Epithelial cell of esophagus (primary cell): ENCODE measurements around the gene ZNF787.

Experiments used
- DNase-seq: peaks from one replicate; pipeline ENCODE4 v3.0.0; 2010; ENCODE audit warnings: low read depth
- H3K4me3 ChIP-seq: 2 replicates; pipeline ENCODE4 v1.5.1; 2011; ENCODE audit warnings: mild to moderate bottlenecking, low read length, control low read depth
- CTCF ChIP-seq: IDR thresholded peaks from 2 replicates; pipeline ENCODE4 v1.5.1; 2011; ENCODE audit warnings: low read depth, mild to moderate bottlenecking, low read length, control low read depth, inconsistent platforms; ENCODE audit not compliant: insufficient read depth; ENCODE audit errors: missing control alignments

The ZNF787 gene

GRCh38 chr19:56112313-56112709 lies 8.8 kb downstream of the ZNF787 start:
- no peak for TF ChIP-seq CTCF
- DNase-seq = no peak
- no peak overlapping the region for H3K4me3 ChIP-seq

GRCh38 chr19:56111601-56112312 lies 9.3 kb downstream of the ZNF787 start:
- TF ChIP-seq CTCF = no peak
- DNase-seq = no peak
- H3K4me3 ChIP-seq = no peak overlapping the region

GRCh38 chr19:56110515-56111448 lies 10.3 kb downstream of the ZNF787 start:
- TF ChIP-seq CTCF = no peak
- DNase-seq = no peak
- H3K4me3 ChIP-seq = no peak overlapping the region

- no peak overlapping the region for H3K4me3 ChIP-seq
- DNase-seq = no peak
- no peak for TF ChIP-seq CTCF
These were observed 11.9 kb downstream of the ZNF787 start for GRCh38 chr19:56109226-56109625.

GRCh38 chr19:56108447-56109195 lies 12.5 kb downstream of the ZNF787 start:
- TF ChIP-seq CTCF = no peak
- DNase-seq = peak; percentile 40
- no peak overlapping the region for H3K4me3 ChIP-seq

GRCh38 chr19:56107626-56108351 lies 13.3 kb downstream of the ZNF787 start:
- no peak for DNase-seq
- H3K4me3 ChIP-seq = no peak overlapping the region
- TF ChIP-seq CTCF = no peak
